ENCODE data around the gene RNF130. TPM values are rescaled to one million over a fixed set of nuclear protein-coding genes. Genes with fewer than 3 reads are reported as not detected.

The RNF130 gene
- total and polyA plus RNA-seq, 3 experiments from 2014 or later: 15.7 to 22.7 (median 15.9) TPM

GRCh38 chr5:180068519-180069090 is 3.0 kb downstream of the RNF130 start:
- H3K27me3 Mint-ChIP-seq: peaks cover 0 to 2% of the 10 kb centered on the region in 2 donors
- H3K36me3 ChIP-seq (ENCODE audit: insufficient read depth, low read length): no peaks in the 10 kb centered on the region
- no peak for DNase-seq
- POLR2A ChIA-PET: no interaction called here
- H3K36me3 Mint-ChIP-seq: no peaks in the 10 kb centered on the region
- H3K9me3 ChIP-seq (ENCODE audit: low read length): no peaks in the 10 kb centered on the region
- H3K27me3 ChIP-seq (ENCODE audit: insufficient read depth, low read length, poor library complexity, severe bottlenecking): no peaks in the 10 kb centered on the region
- no peak overlapping the region for H3K27ac ChIP-seq (ENCODE audit: low read depth, low read length)
- CTCF ChIA-PET: no interaction called here
- H3K9me3 Mint-ChIP-seq: no peaks in the 10 kb centered on the region
- H3K4me3 ChIP-seq (ENCODE audit: low read length): no peak overlapping the region
- peak overlapping the region in 1 of 7 donors; percentile 22 for H3K4me3 Mint-ChIP-seq
- peaks cover 22% of the 10 kb centered on the region for H3K4me1 ChIP-seq (ENCODE audit: insufficient read depth, low read length)
- H3K27ac Mint-ChIP-seq: no peak overlapping the region
- H3K4me1 Mint-ChIP-seq: peaks cover 27 to 33% (median 31%) of the 10 kb centered on the region in 3 donors

GRCh38 chr5:180067986-180068385 is 3.6 kb downstream of the RNF130 start:
- Histone ChIP-seq H3K36me3 (ENCODE audit: insufficient read depth, low read length) (no peaks in the 10 kb centered on the region), H3K27ac (ENCODE audit: low read depth, low read length) (no peak overlapping the region), H3K4me3 (ENCODE audit: low read length) (no peak overlapping the region), H3K4me1 (ENCODE audit: insufficient read depth, low read length) (peaks cover 22% of the 10 kb centered on the region), H3K9me3 (ENCODE audit: low read length) (no peaks in the 10 kb centered on the region), H3K27me3 (ENCODE audit: insufficient read depth, low read length, poor library complexity, severe bottlenecking) (no peaks in the 10 kb centered on the region)
- no peak for DNase-seq
- Mint-ChIP-seq H3K4me1 (peaks cover 27 to 33% (median 29%) of the 10 kb centered on the region in 3 donors), H3K36me3 (no peaks in the 10 kb centered on the region), H3K9me3 (no peaks in the 10 kb centered on the region), H3K27me3 (peaks cover 0 to 2% of the 10 kb centered on the region in 2 donors), H3K27ac (no peak overlapping the region), H3K4me3 (no peak overlapping the region)
- ChIA-PET CTCF (no interaction called here), POLR2A (no interaction called here)

GRCh38 chr5:180060192-180060591 is 11.4 kb downstream of the RNF130 start:
- H3K4me3 Mint-ChIP-seq: no peak overlapping the region
- Histone ChIP-seq H3K4me3 (ENCODE audit: low read length) (no peak overlapping the region), H3K27ac (ENCODE audit: low read depth, low read length) (no peak overlapping the region), H3K27me3 (ENCODE audit: insufficient read depth, low read length, poor library complexity, severe bottlenecking) (no peaks in the 10 kb centered on the region), H3K4me1 (ENCODE audit: insufficient read depth, low read length) (no peaks in the 10 kb centered on the region), H3K9me3 (ENCODE audit: low read length) (no peaks in the 10 kb centered on the region), H3K36me3 (ENCODE audit: insufficient read depth, low read length) (no peaks in the 10 kb centered on the region)
- no peak overlapping the region for H3K27ac Mint-ChIP-seq
- ChIA-PET CTCF (interaction anchor here (1.3 kb wide), 2 partner anchors 8 to 11 kb away, joined by 3 to 6 read pairs; no protein-coding TSS in a partner anchor), POLR2A (no interaction called here)
- peaks cover 0 to 4% of the 10 kb centered on the region in 2 donors for H3K27me3 Mint-ChIP-seq
- no peak for DNase-seq
- no peaks in the 10 kb centered on the region for H3K36me3 Mint-ChIP-seq
- no peaks in the 10 kb centered on the region for H3K9me3 Mint-ChIP-seq
- peaks cover 3 to 6% (median 4%) of the 10 kb centered on the region in 3 donors for H3K4me1 Mint-ChIP-seq

- no peaks in the 10 kb centered on the region for H3K36me3 Mint-ChIP-seq
- ChIA-PET POLR2A (no interaction called here), CTCF (no interaction called here)
- peaks cover 0 to 4% of the 10 kb centered on the region in 2 donors for H3K27me3 Mint-ChIP-seq
- Histone ChIP-seq H3K4me1 (ENCODE audit: insufficient read depth, low read length) (no peaks in the 10 kb centered on the region), H3K27me3 (ENCODE audit: insufficient read depth, low read length, poor library complexity, severe bottlenecking) (no peaks in the 10 kb centered on the region), H3K4me3 (ENCODE audit: low read length) (no peak overlapping the region), H3K27ac (ENCODE audit: low read depth, low read length) (no peak overlapping the region), H3K36me3 (ENCODE audit: insufficient read depth, low read length) (no peaks in the 10 kb centered on the region), H3K9me3 (ENCODE audit: low read length) (no peaks in the 10 kb centered on the region)
- DNase-seq: no peak
- no peaks in the 10 kb centered on the region for H3K9me3 Mint-ChIP-seq
- peaks cover under 1 to 4% (median 3%) of the 10 kb centered on the region in 3 donors for H3K4me1 Mint-ChIP-seq
- H3K27ac Mint-ChIP-seq: no peak overlapping the region
- no peak overlapping the region for H3K4me3 Mint-ChIP-seq
Measured at GRCh38 chr5:180059326-180059725, 12.2 kb downstream of the RNF130 start.

GRCh38 chr5:180056153-180056552 is 15.4 kb downstream of the RNF130 start:
- Histone ChIP-seq H3K9me3 (ENCODE audit: low read length) (no peaks in the 10 kb centered on the region), H3K27ac (ENCODE audit: low read depth, low read length) (no peak overlapping the region), H3K27me3 (ENCODE audit: insufficient read depth, low read length, poor library complexity, severe bottlenecking) (no peaks in the 10 kb centered on the region), H3K36me3 (ENCODE audit: insufficient read depth, low read length) (no peaks in the 10 kb centered on the region), H3K4me3 (ENCODE audit: low read length) (no peak overlapping the region), H3K4me1 (ENCODE audit: insufficient read depth, low read length) (no peaks in the 10 kb centered on the region)
- no peak for DNase-seq
- Mint-ChIP-seq H3K4me3 (no peak overlapping the region), H3K36me3 (peaks cover 0 to 1% (median 0%) of the 10 kb centered on the region in 3 donors), H3K27ac (peak overlapping the region in 1 of 8 donors; percentile 1), H3K9me3 (no peaks in the 10 kb centered on the region), H3K27me3 (peaks cover 0 to 4% of the 10 kb centered on the region in 2 donors), H3K4me1 (peaks cover 3 to 9% (median 3%) of the 10 kb centered on the region in 3 donors)
- ChIA-PET CTCF (no interaction called here), POLR2A (no interaction called here)

- H3K27ac ChIP-seq (ENCODE audit: low read depth, low read length): no peak overlapping the region
- ChIA-PET CTCF (no interaction called here), POLR2A (interaction anchor here (0.7 kb wide), 1 partner anchor 750 kb away, joined by 3 read pairs; no protein-coding TSS in a partner anchor)
- H3K27me3 ChIP-seq (ENCODE audit: insufficient read depth, low read length, poor library complexity, severe bottlenecking): no peaks in the 10 kb centered on the region
- H3K4me1 ChIP-seq (ENCODE audit: insufficient read depth, low read length): no peaks in the 10 kb centered on the region
- H3K9me3 ChIP-seq (ENCODE audit: low read length): no peaks in the 10 kb centered on the region
- no peak overlapping the region for H3K4me3 Mint-ChIP-seq
- peaks cover 0 to 5% of the 10 kb centered on the region in 2 donors for H3K27me3 Mint-ChIP-seq
- peaks cover 0 to 1% (median 0%) of the 10 kb centered on the region in 3 donors for H3K36me3 Mint-ChIP-seq
- H3K36me3 ChIP-seq (ENCODE audit: insufficient read depth, low read length): no peaks in the 10 kb centered on the region
- H3K9me3 Mint-ChIP-seq: no peaks in the 10 kb centered on the region
- H3K4me3 ChIP-seq (ENCODE audit: low read length): no peak overlapping the region
- no peak for DNase-seq
- peak overlapping the region in 1 of 8 donors; percentile 1 for H3K27ac Mint-ChIP-seq
- peaks cover 3 to 9% (median 7%) of the 10 kb centered on the region in 3 donors for H3K4me1 Mint-ChIP-seq
Measured at GRCh38 chr5:180054226-180054625, 17.3 kb downstream of the RNF130 start.

GRCh38 chr5:180053061-180053602 is 18.4 kb downstream of the RNF130 start:
- no peaks in the 10 kb centered on the region for H3K9me3 ChIP-seq (ENCODE audit: low read length)
- Mint-ChIP-seq H3K27me3 (peaks cover 0 to 7% of the 10 kb centered on the region in 2 donors), H3K4me1 (peaks cover 3 to 7% (median 5%) of the 10 kb centered on the region in 3 donors), H3K27ac (no peak overlapping the region), H3K9me3 (no peaks in the 10 kb centered on the region), H3K4me3 (no peak overlapping the region), H3K36me3 (peaks cover 0 to 1% (median 0%) of the 10 kb centered on the region in 3 donors)
- H3K4me1 ChIP-seq (ENCODE audit: insufficient read depth, low read length): no peaks in the 10 kb centered on the region
- H3K4me3 ChIP-seq (ENCODE audit: low read length): no peak overlapping the region
- DNase-seq: no peak
- POLR2A ChIA-PET: no interaction called here
- CTCF ChIA-PET: interaction anchor here (1.7 kb wide), 1 partner anchor 8 kb away, joined by 6 read pairs; no protein-coding TSS in a partner anchor
- no peak overlapping the region for H3K27ac ChIP-seq (ENCODE audit: low read depth, low read length)
- no peaks in the 10 kb centered on the region for H3K27me3 ChIP-seq (ENCODE audit: insufficient read depth, low read length, poor library complexity, severe bottlenecking)
- H3K36me3 ChIP-seq (ENCODE audit: insufficient read depth, low read length): no peaks in the 10 kb centered on the region

- ChIA-PET POLR2A (no interaction called here), CTCF (interaction anchor here (1.7 kb wide), 1 partner anchor 9 kb away, joined by 6 read pairs; no protein-coding TSS in a partner anchor)
Measured at GRCh38 chr5:180052211-180052818, 19.2 kb downstream of the RNF130 start.

More at GRCh38 chr5:180052211-180052818, 19.2 kb downstream of the RNF130 start:
- H3K36me3 ChIP-seq (ENCODE audit: insufficient read depth, low read length): no peaks in the 10 kb centered on the region
- Mint-ChIP-seq H3K27me3 (peaks cover 0 to 11% of the 10 kb centered on the region in 2 donors), H3K4me1 (peaks cover 3 to 7% (median 5%) of the 10 kb centered on the region in 3 donors), H3K36me3 (peaks cover 0 to 1% (median 0%) of the 10 kb centered on the region in 3 donors), H3K4me3 (no peak overlapping the region), H3K9me3 (no peaks in the 10 kb centered on the region), H3K27ac (peak overlapping the region in 1 of 8 donors; percentile 31)
- no peaks in the 10 kb centered on the region for H3K27me3 ChIP-seq (ENCODE audit: insufficient read depth, low read length, poor library complexity, severe bottlenecking)
- no peaks in the 10 kb centered on the region for H3K4me1 ChIP-seq (ENCODE audit: insufficient read depth, low read length)
- no peak for DNase-seq
- H3K9me3 ChIP-seq (ENCODE audit: low read length): no peaks in the 10 kb centered on the region
- no peak overlapping the region for H3K27ac ChIP-seq (ENCODE audit: low read depth, low read length)
- H3K4me3 ChIP-seq (ENCODE audit: low read length): no peak overlapping the region
